GM12878 (cell line): Measurements from ENCODE around the gene CHIA.

ENCODE experiments used
- CTCF ChIP-seq, 3 experiments: IDR thresholded peaks in 2 of 3; conservative IDR thresholded peaks in 1 of 3; 2 replicates each; pipeline ENCODE4 v1.5.1; 2011; ENCODE audit warnings: low read depth in 3 of 3, low read length in 3 of 3, mild to moderate bottlenecking in 3 of 3, control low read depth in 2 of 3, moderate library complexity in 2 of 3, inconsistent platforms in 1 of 3, mixed read lengths in 1 of 3; ENCODE audit not compliant: control insufficient read depth in 2 of 3, insufficient read depth in 1 of 3; ENCODE audit errors: extremely low read depth in 1 of 3
- FOXM1 ChIP-seq: IDR thresholded peaks from 2 replicates; pipeline ENCODE4 v1.6.1; 2012; ENCODE audit warnings: low read depth, mild to moderate bottlenecking, inconsistent platforms, low read length, moderate library complexity
- NFYB ChIP-seq: IDR thresholded peaks from 2 replicates; pipeline ENCODE4 v1.6.1; 2011; ENCODE audit warnings: low read depth, mild to moderate bottlenecking, low read length, improper control_type of control experiment, moderate library complexity; ENCODE audit not compliant: insufficient read depth
- POLR2A ChIP-seq: IDR thresholded peaks from 2 replicates; pipeline ENCODE4 v1.6.1; 2011; ENCODE audit warnings: low read depth, mild to moderate bottlenecking, low read length
- POLR2AphosphoS5 ChIP-seq: IDR thresholded peaks from 2 replicates; pipeline ENCODE4 v1.6.1; 2011; ENCODE audit warnings: mild to moderate bottlenecking, low read length, inconsistent platforms
- RBBP5 ChIP-seq: fragments of 200-600 bp; sonication (generic); conservative IDR thresholded peaks from 2 replicates; pipeline ENCODE4 v1.6.1; 2016
- SMAD1 ChIP-seq: fragments of 450-650 bp; IDR thresholded peaks from 2 replicates; pipeline ENCODE4 v1.6.1; 2018; ENCODE audit warnings: mild to moderate bottlenecking, low read depth; ENCODE audit not compliant: partially characterized antibody
- TARDBP ChIP-seq: IDR thresholded peaks from 2 replicates; pipeline ENCODE4 v1.6.1; 2016; ENCODE audit warnings: borderline replicate concordance
- TCF12 ChIP-seq: IDR thresholded peaks from 2 replicates; pipeline ENCODE4 v1.6.1; 2011; ENCODE audit warnings: low read depth, mild to moderate bottlenecking, low read length
- USF1 ChIP-seq: IDR thresholded peaks from 2 replicates; pipeline ENCODE4 v1.6.1; 2011; ENCODE audit warnings: borderline replicate concordance, low read depth, mild to moderate bottlenecking, moderate library complexity, mixed read lengths, low read length; ENCODE audit not compliant: insufficient read depth; ENCODE audit errors: extremely low read length
- TF ChIP-seq, protein P1 (sequence below): IDR thresholded peaks from 2 replicates; pipeline ENCODE4 v1.6.1; 2011; ENCODE audit warnings: low read depth, mild to moderate bottlenecking, low read length, moderate library complexity, borderline replicate concordance; ENCODE audit errors: extremely low read depth

DNA sequence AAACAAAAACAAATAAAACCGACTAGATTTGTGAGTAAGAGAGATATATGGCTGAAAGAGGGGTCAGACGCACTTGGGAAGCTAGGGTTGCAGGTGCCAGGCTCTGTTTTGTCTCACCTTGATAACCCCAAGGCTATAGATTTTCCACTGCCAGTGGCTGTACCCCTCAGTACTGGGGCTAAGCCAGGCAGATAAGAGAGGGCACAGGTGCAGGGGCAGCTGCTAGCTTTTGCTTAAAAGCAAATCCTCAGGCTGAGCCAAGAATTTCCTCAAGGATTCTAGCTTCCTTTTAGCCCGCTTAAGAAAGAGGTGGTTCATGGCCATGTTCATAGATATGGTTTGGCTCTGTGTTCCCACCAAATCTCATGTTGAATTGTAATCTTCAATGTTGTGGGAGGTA, 79.0 kb downstream of the CHIA start:
- no peak for TF ChIP-seq CTCF (IDR thresholded peaks at IDR 0.05 in 2 of 3, conservative IDR thresholded peaks at IDR 0.05 in 1 of 3; ENCODE audit: control insufficient read depth in 2 of 3, extremely low read depth in 1 of 3, insufficient read depth in 1 of 3, low read depth in 3 of 3, low read length in 3 of 3)
- TF ChIP-seq SMAD1 = no peak
- TF ChIP-seq TARDBP = no peak
- no peak for TF ChIP-seq RBBP5
- no peak for TF ChIP-seq FOXM1
- no peak for TF ChIP-seq NFYB
- TF ChIP-seq POLR2A = no peak
- TF ChIP-seq, protein P1, sequence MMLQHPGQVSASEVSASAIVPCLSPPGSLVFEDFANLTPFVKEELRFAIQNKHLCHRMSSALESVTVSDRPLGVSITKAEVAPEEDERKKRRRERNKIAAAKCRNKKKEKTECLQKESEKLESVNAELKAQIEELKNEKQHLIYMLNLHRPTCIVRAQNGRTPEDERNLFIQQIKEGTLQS = no peak
- no peak for TF ChIP-seq TCF12
- no peak for TF ChIP-seq POLR2AphosphoS5
- no peak for TF ChIP-seq USF1
